Ovary (tissue), 9 donors: Measurements from ENCODE around the gene ERC1. TPM values are rescaled to one million over a fixed set of nuclear protein-coding genes. Genes with fewer than 3 reads are reported as not detected.

ENCODE experiments used
- DNase-seq, 5 donors: peaks; one replicate each; pipeline ENCODE4 v3.0.0-alpha.2; 2019 to 2020
- H3K27ac ChIP-seq, 2 donors: fragments of 200-600 bp; one replicate each; pipeline versions ENCODE4 v1.5.1 to v1.8.0; 2019 to 2022
- H3K27me3 ChIP-seq: fragments of 200-600 bp; one replicate; pipeline ENCODE4 v1.8.0; 2022
- H3K36me3 ChIP-seq: fragments of 200-600 bp; sonication (generic); one replicate; pipeline ENCODE4 v1.5.1; 2019
- H3K4me1 ChIP-seq: one replicate; pipeline ENCODE4 v1.8.1; 2013; ENCODE audit warnings: mild to moderate bottlenecking, moderate library complexity; ENCODE audit not compliant: insufficient read depth
- H3K4me3 ChIP-seq: fragments of 200-600 bp; sonication (generic); one replicate; pipeline ENCODE4 v1.5.1; 2017
- H3K9me3 ChIP-seq, 2 donors: fragments of 200-600 bp in 1 of 2; sonication (generic) in 1 of 2; one replicate each; pipeline versions ENCODE4 v1.5.1 to v1.8.1; 2013 to 2019; ENCODE audit warnings: mild to moderate bottlenecking in 1 of 2, moderate library complexity in 1 of 2
- CTCF ChIP-seq, 3 donors: fragments of 450-650 bp in 2 of 3; fragments of 200-600 bp in 1 of 3; IDR thresholded peaks; one replicate each; pipeline versions ENCODE4 v1.5.1 to v1.8.0; 2016 to 2022; ENCODE audit warnings: antibody characterized with exemption in 3 of 3, mild to moderate bottlenecking in 1 of 3
- EP300 ChIP-seq: sonication (generic); formaldehyde crosslinking; IDR thresholded peaks from one replicate; pipeline ENCODE4 v1.6.1; 2017; ENCODE audit warnings: antibody characterized with exemption
- POLR2A ChIP-seq: fragments of 450-650 bp; IDR thresholded peaks from one replicate; pipeline ENCODE4 v1.6.1; 2017; ENCODE audit warnings: antibody characterized with exemption, mild to moderate bottlenecking, moderate library complexity
- WGBS, 3 donors: extraction: QIAGEN DNeasy Blood & Tissue Kit in 1 of 3; methylation state at CpG; one replicate each; pipeline versions ENCODE4 v1.1.5 to v1.1.7; 2013 to 2017; 5-methylcytosine and 5-hydroxymethylcytosine counted together
- intact Hi-C, 4 donors: fragments of 100-400 bp; cut with DNase I; formaldehyde crosslinking; loops; one replicate each; pipeline versions ENCODE4 v1.11.0 to v1.15.1; 2022 to 2023
- polyA plus RNA-seq, 2 donors: library from polyadenylated mRNA; stranded (reverse); fragments of 200-250 nt in 1 of 2; fragments of 350-450 nt in 1 of 2; fragmentation: Illumina TruSeq in 1 of 2; extraction: RNeasy Lipid Tissue Mini Kit (QIAGEN cat#74804) in 1 of 2; gene quantifications; one replicate each; pipeline ENCODE4 v1.2.3, GENCODE V29; 2013 to 2014
- total RNA-seq, 7 donors: library from RNA; depleted of rRNA in 2 of 7; stranded (reverse); fragments of >200 nt in 2 of 7; fragmentation: NEBNext Ultra II Directional in 3 of 7; extraction: Animal tissue kit (Norgen Biotek cat#: 25700) in 3 of 7; gene quantifications; one replicate each; pipeline versions ENCODE4 v1.1.0 to v1.2.4, GENCODE V29; 2016 to 2023
- donor health status: DM: no; HTN: no; CAD: no; lungs with moderate emphysema.
- donor health status: DM: no; HTN: no; CAD: no.
- donor health status: Bipolar disorder and iron deficiency.
- donor health status: DM: yes; HTN: yes; CAD: no.
- donor health status: DM: no; HTN: no; CAD: no.
- donor health status: DM: yes; HTN: yes; CAD: no.

ERC1 gene
- total and polyA plus RNA-seq, 9 donors: 10.4 to 65.2 (median 51.6) TPM

- no peaks in the 10 kb centered on the region for H3K27me3 ChIP-seq
- TF ChIP-seq POLR2A: no peak
- TF ChIP-seq CTCF (IDR thresholded peaks at IDR 0.05): no peak
- TF ChIP-seq EP300: no peak
- H3K4me3 ChIP-seq: no peak overlapping the region
- peaks cover 1% of the 10 kb centered on the region for H3K4me1 ChIP-seq
- H3K27ac ChIP-seq: no peak overlapping the region
- peaks cover 0 to 3% of the 10 kb centered on the region in 2 donors for H3K9me3 ChIP-seq
- no peak for DNase-seq
- intact Hi-C loops: no loop called here
- H3K36me3 ChIP-seq: no peaks in the 10 kb centered on the region
These were observed 208.7 kb downstream of the ERC1 start for GRCh38 chr12:1199700-1200099.

- intact Hi-C loops: no loop called here
- DNase-seq: no peak
- Histone ChIP-seq H3K27ac (no peak overlapping the region), H3K9me3 (peaks cover 0 to 3% of the 10 kb centered on the region in 2 donors), H3K36me3 (no peaks in the 10 kb centered on the region), H3K27me3 (no peaks in the 10 kb centered on the region), H3K4me1 (peaks cover 1% of the 10 kb centered on the region), H3K4me3 (no peak overlapping the region)
- TF ChIP-seq POLR2A (no peak), EP300 (no peak), CTCF (IDR thresholded peaks at IDR 0.05) (no peak)
- 85 to 87% (median 86%) methylated on average over 2 of the region's 2 CpGs for WGBS, 3 donors
These were observed 210.0 kb downstream of the ERC1 start for GRCh38 chr12:1201030-1201429.

- H3K36me3 ChIP-seq: no peaks in the 10 kb centered on the region
These were observed 210.9 kb downstream of the ERC1 start for GRCh38 chr12:1201886-1202285.

GRCh38 chr12:1203735-1204019, 212.7 kb downstream of the ERC1 start:
- intact Hi-C loops: no loop called here
- no peak for DNase-seq
- TF ChIP-seq CTCF (IDR thresholded peaks at IDR 0.05): no peak
- no peak for TF ChIP-seq POLR2A
- TF ChIP-seq EP300: no peak
- Histone ChIP-seq H3K27ac (peak overlapping the region in 1 of 2 donors; percentile 74), H3K4me1 (peaks cover 1% of the 10 kb centered on the region), H3K4me3 (no peak overlapping the region), H3K36me3 (no peaks in the 10 kb centered on the region), H3K9me3 (peaks cover 0 to 2% of the 10 kb centered on the region in 2 donors), H3K27me3 (no peaks in the 10 kb centered on the region)

More at GRCh38 chr12:1201886-1202285, 210.9 kb downstream of the ERC1 start:
- Histone ChIP-seq H3K9me3 (peaks cover 0 to 3% of the 10 kb centered on the region in 2 donors), H3K27ac (no peak overlapping the region), H3K4me1 (peaks cover 1% of the 10 kb centered on the region), H3K4me3 (no peak overlapping the region), H3K27me3 (no peaks in the 10 kb centered on the region)
- intact Hi-C loops: no loop called here
- WGBS, 3 donors: 94 to 97% (median 96%) methylated on average over 1 of the region's 1 CpG
- no peak for TF ChIP-seq EP300
- TF ChIP-seq CTCF (IDR thresholded peaks at IDR 0.05): no peak
- no peak for TF ChIP-seq POLR2A
- DNase-seq: no peak
